ENCODE data around the gene DTHD1.

Gene DTHD1

GRCh38 chr4:36273276-36273675 is 8.1 kb upstream of the DTHD1 start:
- no peak for DNase-seq

DNA sequence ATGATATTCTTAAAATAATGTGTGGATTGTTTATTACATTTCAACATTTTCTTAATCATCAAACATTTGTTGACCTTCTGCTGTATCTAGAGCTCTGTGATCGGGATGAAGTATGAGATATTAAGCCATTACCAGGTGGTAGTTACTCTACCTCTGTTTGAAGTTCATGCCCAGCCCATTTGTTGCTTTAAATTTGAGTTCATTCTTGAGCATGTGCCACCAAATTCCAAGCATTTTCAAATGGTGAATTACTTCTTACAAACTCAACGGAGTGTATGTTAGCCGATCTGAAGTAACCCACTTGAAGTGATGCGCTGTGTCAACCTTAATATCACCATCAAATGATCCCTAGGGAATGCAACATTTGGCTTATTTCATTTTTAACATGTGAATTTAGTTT is 7.3 kb upstream of the DTHD1 start:
- no peak for DNase-seq

DNA sequence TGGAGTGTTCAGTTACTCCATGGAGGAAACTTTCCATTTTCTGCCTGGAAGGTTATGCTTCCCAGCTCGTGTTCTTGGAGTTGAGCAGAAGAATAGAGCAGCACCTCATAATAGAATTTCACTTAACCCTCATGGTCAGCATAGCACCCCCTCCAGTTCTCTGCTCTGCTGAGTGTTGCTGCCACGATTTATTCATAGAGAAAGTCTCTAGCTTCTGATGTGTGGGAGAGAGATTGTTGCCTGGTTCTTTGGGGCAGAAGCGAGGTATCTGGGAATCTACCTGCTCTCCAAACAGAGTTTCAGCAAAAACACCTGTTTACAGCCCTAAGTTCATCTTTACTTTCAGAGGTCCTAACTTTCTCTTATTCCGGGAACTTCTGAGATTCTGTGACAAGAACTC is 3.9 kb upstream of the DTHD1 start:
- DNase-seq: no peak

GRCh38 chr4:36278789-36279188 is 2.6 kb upstream of the DTHD1 start:
- no peak for DNase-seq

DNA sequence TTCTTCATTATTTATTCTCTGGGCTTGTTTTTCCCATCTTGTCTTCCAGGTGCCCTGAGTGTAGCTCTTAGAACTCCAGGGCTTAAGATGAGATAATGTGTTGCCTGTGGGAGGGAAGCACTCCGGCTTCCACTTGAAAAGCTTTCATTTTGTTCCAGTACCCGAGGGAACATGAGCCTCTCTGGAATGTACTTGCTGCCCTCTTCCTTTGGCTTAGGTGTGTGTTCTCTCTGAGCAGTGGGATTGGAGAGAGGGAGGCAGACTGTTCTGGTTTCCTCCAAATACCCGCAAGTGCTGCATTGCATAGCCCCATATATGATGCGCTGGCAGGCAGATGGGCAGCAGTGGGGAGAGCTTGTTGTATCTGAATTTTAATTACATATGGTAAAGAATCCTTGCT is 861 bp upstream of the DTHD1 start:
- no peak for DNase-seq

DNA sequence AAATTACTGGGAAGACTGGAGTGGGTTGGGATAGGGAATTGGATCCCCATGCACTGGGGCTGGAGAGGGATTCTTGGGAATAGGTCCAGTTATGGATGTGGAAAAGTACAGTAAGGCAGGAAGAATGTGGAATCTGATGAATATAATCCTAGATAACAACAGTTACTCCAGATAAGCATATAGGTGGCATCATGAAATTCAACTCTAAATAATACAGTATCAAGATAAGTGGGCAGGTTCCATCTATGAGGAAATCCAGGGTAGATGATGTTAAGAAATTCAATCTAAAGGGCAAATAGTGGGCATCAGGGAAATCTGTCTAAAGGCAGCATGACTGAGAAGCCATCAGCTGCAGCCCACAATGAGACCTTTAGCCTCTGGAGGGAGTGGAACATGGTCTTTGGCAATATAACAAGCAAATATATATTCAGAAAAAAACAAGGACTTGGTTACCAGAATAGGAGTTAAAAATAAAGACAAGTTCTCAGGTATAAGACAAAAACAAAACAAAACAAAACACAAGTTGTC is 1.2 kb downstream of the DTHD1 start:
- no peak for DNase-seq

- no peak for DNase-seq
These were observed 2.6 kb downstream of the DTHD1 start for GRCh38 chr4:36283912-36284465.

- DNase-seq: no peak
These were observed 4.5 kb downstream of the DTHD1 start for GRCh38 chr4:36285784-36286480.

- no peak for DNase-seq
These were observed 5.1 kb downstream of the DTHD1 start for GRCh38 chr4:36286481-36286871.

GRCh38 chr4:36288731-36289426 is 7.5 kb downstream of the DTHD1 start:
- DNase-seq: no peak

GRCh38 chr4:36290641-36291040 is 9.2 kb downstream of the DTHD1 start:
- DNase-seq: no peak

- no peak for DNase-seq
These were observed 11.3 kb downstream of the DTHD1 start for GRCh38 chr4:36292556-36293188.

GRCh38 chr4:36301127-36301526 is 19.7 kb downstream of the DTHD1 start:
- no peak for DNase-seq

- DNase-seq: no peak
These were observed 22.2 kb downstream of the DTHD1 start for GRCh38 chr4:36303426-36304137.

- DNase-seq: no peak
These were observed 22.8 kb downstream of the DTHD1 start for GRCh38 chr4:36304138-36304681.

DNA sequence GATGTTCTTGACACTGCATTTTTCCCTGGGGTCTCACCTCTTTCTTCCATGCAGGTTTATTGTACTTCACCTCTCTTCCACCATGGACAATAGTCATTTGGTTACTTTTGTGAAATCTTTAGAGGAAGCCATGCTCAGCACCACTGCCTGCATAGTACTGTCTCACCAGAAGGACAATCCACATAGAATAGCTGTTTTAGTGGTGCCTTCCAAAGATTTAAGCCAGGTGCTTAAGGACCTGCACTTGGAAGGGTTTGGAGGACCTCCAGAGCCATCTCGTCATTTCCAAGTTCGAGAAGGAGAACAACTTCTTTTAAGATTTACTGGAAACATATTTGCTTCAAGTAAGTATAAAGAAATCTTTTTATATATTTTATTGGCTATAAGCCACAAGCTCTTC is 26.7 kb downstream of the DTHD1 start:
- no peak for DNase-seq

GRCh38 chr4:36310216-36310615 is 28.8 kb downstream of the DTHD1 start:
- DNase-seq: no peak

DNA sequence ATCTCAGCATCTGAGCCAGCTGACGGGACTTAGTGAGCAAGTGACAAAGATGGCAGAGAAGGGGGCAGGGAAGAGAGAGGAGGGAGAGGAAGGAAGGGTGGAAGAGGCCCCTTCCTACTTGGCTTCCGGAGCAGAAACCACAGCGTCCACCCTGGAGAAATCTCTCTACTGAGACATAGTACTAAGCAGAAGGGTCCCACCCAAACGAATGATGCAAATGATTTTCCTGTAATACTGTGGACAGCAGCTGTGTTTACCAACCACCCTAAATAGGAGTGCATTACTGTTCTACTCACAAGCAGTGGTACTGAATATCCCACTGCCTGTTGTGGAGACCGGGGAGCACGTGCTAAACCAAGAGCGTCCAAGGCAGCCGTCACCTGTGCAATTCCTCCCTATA is 29.4 kb downstream of the DTHD1 start:
- no peak for DNase-seq

DNA sequence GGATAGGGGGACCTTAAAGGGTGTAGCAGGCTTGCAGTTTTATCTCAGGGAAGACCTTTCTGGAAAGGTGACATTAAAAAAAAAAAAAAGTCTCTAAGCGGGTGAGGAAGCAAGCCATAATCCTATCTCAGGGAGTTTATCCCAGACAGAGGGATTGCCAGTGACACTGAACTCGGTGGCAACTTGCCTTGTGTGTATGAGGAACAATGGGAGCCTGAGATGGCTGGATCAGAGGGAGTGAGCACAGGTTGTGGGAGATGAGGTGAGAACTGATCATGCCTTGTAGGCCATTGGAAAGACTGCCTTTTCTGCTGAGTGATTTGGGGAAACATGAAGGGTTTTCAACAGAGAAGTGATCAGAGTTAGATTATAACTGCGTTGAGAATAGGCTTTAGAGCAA is 31.1 kb downstream of the DTHD1 start:
- no peak for DNase-seq

DNA sequence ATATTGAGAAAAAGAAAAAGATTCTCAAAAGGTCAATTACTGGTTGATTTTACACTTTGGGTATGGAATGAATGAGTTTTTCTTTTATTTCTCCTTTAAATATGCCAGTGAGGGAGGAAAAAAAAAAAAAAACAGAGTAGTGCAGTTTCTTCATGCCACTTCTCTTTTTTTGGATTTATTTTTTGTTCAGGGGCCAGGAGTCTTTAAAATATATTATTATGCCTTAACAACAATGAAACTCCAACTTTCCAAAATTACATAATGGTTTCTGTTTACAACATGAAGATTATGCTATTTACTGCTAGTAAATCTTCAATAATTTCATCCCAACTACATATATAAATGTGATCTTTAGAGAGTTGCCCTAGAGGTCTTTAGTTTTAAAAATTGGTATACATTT is 31.9 kb downstream of the DTHD1 start:
- no peak for DNase-seq

GRCh38 chr4:36313703-36314102 is 32.3 kb downstream of the DTHD1 start:
- no peak for DNase-seq

DNA sequence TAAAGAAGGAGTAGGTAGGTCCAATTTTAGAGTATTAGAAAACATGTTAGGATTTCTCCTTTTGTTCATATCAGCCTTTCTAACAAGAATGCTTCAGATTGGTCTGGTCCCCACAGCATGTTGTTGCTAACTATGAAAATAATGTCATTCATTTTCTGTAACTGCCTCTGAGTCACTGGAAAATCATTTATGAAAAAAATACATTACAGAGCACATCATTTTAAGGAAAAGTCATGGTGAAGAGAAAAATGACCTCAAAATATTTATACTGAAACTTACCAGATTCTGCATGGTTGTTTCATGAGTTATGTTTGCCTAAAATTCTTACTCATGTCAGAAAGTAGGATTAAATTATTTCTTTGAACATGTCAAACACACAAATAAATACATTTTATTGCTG is 35.2 kb downstream of the DTHD1 start:
- no peak for DNase-seq

DNA sequence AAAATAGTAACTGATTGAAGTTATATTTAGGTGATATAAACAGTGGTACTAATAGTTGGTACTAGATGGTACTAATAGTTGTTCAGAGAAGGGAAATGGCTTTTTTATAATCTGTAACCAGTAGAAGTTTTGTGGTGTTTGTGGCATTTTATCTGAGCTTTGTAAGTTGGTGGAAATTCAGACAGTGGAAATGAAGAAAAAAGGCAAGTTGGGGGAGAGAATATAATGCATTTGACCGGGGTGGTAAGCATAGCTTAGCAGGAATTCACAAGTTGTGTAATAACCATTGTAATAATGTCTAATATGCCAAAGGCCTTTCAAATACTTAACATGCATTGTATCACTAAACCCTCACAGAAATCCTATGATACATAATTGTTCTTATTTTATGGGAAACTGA is 36.3 kb downstream of the DTHD1 start:
- no peak for DNase-seq
